Panc1 (cell line): ENCODE results near the gene ARSG.

Experiments
- POLR2AphosphoS5 ChIP-seq: IDR thresholded peaks from 2 replicates; pipeline ENCODE4 v1.6.1; 2012; ENCODE audit warnings: mild to moderate bottlenecking, low read depth, low read length, moderate library complexity
- TF ChIP-seq, protein P1 (sequence below): fragments of 450-650 bp; IDR thresholded peaks from 2 replicates; pipeline ENCODE4 v1.5.1; 2017; ENCODE audit warnings: mild to moderate bottlenecking

DNA sequence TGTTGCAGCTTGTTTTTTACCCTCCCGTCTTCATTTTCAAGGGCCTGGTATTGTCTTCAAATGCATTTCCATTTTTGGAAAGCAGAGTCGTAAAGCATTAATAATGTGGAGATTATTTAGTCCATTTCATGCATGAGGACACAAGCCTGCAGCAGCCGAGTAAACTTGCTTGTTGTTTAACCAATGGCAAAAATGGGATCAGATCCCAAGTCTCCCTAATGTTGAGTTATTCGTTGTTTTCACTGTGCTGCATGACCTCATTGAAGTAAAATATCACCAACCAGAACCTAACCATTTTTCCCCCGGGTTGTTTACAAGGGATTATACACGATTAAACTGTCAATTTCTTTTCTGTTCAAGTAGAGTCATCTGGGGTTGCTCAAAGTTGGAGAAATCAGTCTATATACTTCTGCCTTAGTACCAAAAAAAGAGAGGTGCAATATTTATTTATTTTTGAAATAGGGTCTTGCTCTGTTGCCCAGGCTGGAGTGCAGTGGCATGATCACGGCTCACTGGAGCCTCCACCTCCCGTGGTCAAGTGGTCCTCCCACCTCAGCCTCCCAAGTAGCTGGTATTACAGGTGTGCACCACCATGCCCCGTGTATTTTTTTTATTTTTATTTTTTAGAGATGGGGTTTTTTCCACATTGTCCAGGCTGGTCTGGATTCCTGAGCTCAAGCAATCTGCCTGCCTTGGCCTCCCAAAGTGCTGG is 31.1 kb upstream of the ARSG start:
- no peak for TF ChIP-seq POLR2AphosphoS5
- TF ChIP-seq, protein P1, sequence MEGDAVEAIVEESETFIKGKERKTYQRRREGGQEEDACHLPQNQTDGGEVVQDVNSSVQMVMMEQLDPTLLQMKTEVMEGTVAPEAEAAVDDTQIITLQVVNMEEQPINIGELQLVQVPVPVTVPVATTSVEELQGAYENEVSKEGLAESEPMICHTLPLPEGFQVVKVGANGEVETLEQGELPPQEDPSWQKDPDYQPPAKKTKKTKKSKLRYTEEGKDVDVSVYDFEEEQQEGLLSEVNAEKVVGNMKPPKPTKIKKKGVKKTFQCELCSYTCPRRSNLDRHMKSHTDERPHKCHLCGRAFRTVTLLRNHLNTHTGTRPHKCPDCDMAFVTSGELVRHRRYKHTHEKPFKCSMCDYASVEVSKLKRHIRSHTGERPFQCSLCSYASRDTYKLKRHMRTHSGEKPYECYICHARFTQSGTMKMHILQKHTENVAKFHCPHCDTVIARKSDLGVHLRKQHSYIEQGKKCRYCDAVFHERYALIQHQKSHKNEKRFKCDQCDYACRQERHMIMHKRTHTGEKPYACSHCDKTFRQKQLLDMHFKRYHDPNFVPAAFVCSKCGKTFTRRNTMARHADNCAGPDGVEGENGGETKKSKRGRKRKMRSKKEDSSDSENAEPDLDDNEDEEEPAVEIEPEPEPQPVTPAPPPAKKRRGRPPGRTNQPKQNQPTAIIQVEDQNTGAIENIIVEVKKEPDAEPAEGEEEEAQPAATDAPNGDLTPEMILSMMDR: no peak
